HL-60 (cell line): ENCODE measurements around the gene PROZ.
"Not testable (repeated sequence)": the region's sequence is repeated elsewhere in the genome, so short reads cannot be mapped to it uniquely, and the experiment has no call there.

Experiments
- DNase-seq, 2 experiments: peaks; one replicate each; pipeline ENCODE4 v3.0.0-alpha.2; 2010 to 2020; ENCODE audit warnings: low read depth in 1 of 2, low spot score in 1 of 2
- H3K27ac ChIP-seq: fragments of 250-450 bp; sonication (Bioruptor Pico); replicated peaks from 2 replicates; pipeline ENCODE4 v1.5.1; 2020; ENCODE audit warnings: mild to moderate bottlenecking, moderate library complexity
- H3K27me3 ChIP-seq: fragments of 250-450 bp; sonication (Bioruptor Pico); 2 replicates; pipeline ENCODE4 v1.5.1; 2021; ENCODE audit warnings: mild to moderate bottlenecking, moderate library complexity; ENCODE audit not compliant: insufficient read depth, poor library complexity, severe bottlenecking
- H3K4me3 ChIP-seq: replicated peaks from 2 replicates; pipeline ENCODE4 v1.5.1; 2011; ENCODE audit warnings: mild to moderate bottlenecking, control low read depth, low read length; ENCODE audit not compliant: insufficient read depth
- GABPA ChIP-seq: IDR thresholded peaks from 2 replicates; pipeline ENCODE4 v1.6.1; 2012; ENCODE audit warnings: low read depth
- POLR2AphosphoS5 ChIP-seq: IDR thresholded peaks from 2 replicates; pipeline ENCODE4 v1.6.1; 2012; ENCODE audit warnings: low read depth
- REST ChIP-seq: IDR thresholded peaks from 2 replicates; pipeline ENCODE4 v1.6.1; 2012; ENCODE audit warnings: low read depth; ENCODE audit not compliant: insufficient replicate concordance
- SPI1 ChIP-seq: IDR thresholded peaks from 2 replicates; pipeline ENCODE4 v1.6.1; 2012; ENCODE audit warnings: low read depth, mild to moderate bottlenecking, borderline replicate concordance
- TF ChIP-seq, protein P1 (sequence below): IDR thresholded peaks from one replicate; pipeline ENCODE4 v1.5.1; 2011; ENCODE audit warnings: low read length, control low read depth, inconsistent platforms; ENCODE audit not compliant: insufficient read depth

The PROZ gene

GRCh38 chr13:113161433-113161832 is 3.0 kb downstream of the PROZ start:
- TF ChIP-seq POLR2AphosphoS5 (no peak), GABPA (no peak)
- Histone ChIP-seq H3K27me3 (peaks cover 14% of the 10 kb centered on the region), H3K27ac (no peak overlapping the region), H3K4me3 (no peak overlapping the region)
- DNase-seq = no peak

DNA sequence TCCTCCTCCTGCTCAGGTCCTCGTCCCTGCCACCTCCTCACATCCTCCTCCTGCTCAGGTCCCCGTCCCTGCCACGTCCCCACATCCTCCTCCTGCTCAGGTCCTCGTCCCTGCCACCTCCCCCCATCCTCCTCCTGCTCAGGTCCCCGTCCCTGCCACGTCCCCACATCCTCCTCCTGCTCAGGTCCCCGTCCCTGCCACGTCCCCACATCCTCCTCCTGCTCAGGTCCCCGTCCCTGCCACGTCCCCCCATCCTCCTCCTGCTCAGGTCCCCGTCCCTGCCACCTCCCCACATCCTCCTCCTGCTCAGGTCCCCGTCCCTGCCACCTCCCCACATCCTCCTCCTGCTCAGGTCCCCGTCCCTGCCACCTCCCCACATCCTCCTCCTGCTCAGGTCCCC is 3.5 kb downstream of the PROZ start:
- peaks cover 14% of the 10 kb centered on the region for H3K27me3 ChIP-seq
- not testable (repeated sequence) for DNase-seq, H3K4me3 ChIP-seq, H3K27ac ChIP-seq

- Histone ChIP-seq H3K4me3 (no peak overlapping the region), H3K27ac (no peak overlapping the region), H3K27me3 (peaks cover 14% of the 10 kb centered on the region)
- DNase-seq = no peak
- TF ChIP-seq POLR2AphosphoS5 (no peak), REST (no peak), GABPA (no peak), SPI1 (no peak)
- TF ChIP-seq, protein P1, sequence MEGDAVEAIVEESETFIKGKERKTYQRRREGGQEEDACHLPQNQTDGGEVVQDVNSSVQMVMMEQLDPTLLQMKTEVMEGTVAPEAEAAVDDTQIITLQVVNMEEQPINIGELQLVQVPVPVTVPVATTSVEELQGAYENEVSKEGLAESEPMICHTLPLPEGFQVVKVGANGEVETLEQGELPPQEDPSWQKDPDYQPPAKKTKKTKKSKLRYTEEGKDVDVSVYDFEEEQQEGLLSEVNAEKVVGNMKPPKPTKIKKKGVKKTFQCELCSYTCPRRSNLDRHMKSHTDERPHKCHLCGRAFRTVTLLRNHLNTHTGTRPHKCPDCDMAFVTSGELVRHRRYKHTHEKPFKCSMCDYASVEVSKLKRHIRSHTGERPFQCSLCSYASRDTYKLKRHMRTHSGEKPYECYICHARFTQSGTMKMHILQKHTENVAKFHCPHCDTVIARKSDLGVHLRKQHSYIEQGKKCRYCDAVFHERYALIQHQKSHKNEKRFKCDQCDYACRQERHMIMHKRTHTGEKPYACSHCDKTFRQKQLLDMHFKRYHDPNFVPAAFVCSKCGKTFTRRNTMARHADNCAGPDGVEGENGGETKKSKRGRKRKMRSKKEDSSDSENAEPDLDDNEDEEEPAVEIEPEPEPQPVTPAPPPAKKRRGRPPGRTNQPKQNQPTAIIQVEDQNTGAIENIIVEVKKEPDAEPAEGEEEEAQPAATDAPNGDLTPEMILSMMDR = no peak
Measured at GRCh38 chr13:113162783-113163685, 4.6 kb downstream of the PROZ start.

DNA sequence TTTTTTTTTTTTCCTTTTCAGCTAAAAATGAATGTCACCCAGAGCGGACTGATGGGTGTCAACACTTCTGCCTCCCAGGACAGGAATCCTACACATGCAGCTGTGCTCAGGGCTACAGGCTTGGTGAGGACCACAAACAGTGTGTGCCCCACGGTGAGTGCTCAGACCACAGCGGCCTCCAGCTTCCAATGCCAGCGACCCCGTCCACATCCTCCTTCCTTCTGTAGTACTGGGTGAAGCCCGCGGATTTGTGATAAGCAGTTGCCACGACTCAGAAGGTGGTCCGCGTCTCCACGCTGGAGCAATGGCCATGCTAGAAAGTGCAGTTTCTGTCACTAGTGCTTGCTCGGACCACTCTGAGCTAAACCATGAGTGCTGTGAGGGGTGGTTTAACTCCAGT is 6.0 kb downstream of the PROZ start:
- Histone ChIP-seq H3K27me3 (peaks cover 14% of the 10 kb centered on the region), H3K27ac (no peak overlapping the region), H3K4me3 (no peak overlapping the region)
- no peak for TF ChIP-seq SPI1
- no peak for TF ChIP-seq POLR2AphosphoS5
- no peak for TF ChIP-seq GABPA
- no peak for TF ChIP-seq REST
- TF ChIP-seq, protein P1 = no peak
- no peak for DNase-seq
